ENCODE results near the gene PPP1CB.

DNA sequence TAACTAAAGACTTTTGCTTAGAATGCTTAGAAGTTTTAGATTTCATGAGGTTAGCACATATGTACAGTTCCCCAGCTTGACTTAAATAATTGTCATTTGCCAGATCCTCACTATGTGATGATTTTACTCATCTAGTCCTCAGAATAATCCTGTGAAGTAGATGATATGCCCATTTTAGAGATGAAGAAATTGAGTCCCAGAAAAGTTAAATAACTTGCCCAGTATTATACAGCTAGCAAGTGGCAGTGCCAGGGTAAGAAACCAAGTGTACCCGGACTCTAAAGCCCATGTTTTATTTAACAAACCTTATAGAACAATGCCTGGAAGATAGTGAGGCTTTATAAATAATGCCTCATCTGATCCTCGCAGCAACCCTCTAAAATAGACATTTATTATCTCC lies 87.3 kb downstream of the PPP1CB start:
- TF ChIP-seq CTCF (IDR thresholded peaks at IDR 0.05), result no peak
- no peak for TF ChIP-seq NRF1 (IDR thresholded peaks at IDR 0.05; ENCODE audit: low read depth, low read length)
- no peak for TF ChIP-seq EP300 (IDR thresholded peaks at IDR 0.05; ENCODE audit: borderline replicate concordance in 1 of 2, low read depth in 1 of 2, low read length in 1 of 2)
- TF ChIP-seq RFX5 (IDR thresholded peaks at IDR 0.05; ENCODE audit: low read length), result no peak
- no peak for TF ChIP-seq FOXM1 (IDR thresholded peaks at IDR 0.05; ENCODE audit: low read depth)

All from SK-N-SH (cell line).